Measurements from ENCODE around the gene ATP6AP2.
"Not testable (repeated sequence)": the region's sequence is repeated elsewhere in the genome, so short reads cannot be mapped to it uniquely, and the experiment has no call there.

Gene ATP6AP2

DNA sequence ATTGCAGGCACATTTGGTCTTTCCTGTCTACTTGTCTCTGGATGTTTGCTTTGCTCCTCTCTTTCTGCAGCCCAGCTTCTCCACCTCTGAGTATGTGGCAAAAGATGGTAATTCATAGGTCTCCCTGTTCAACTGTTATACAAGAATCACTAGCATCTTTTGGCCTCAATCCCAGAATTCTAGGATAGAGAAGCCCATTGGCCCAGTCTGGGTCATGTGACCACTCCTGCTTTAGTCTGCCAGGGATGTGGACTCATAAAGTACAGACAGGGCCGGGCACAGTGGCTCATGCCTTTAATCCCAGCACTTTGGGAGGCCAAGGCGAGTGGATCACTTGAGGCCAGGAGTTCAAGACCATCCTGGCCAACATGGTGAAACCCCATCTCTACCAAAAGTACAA, 5.4 kb upstream of the ATP6AP2 start:
- DNase-seq (ENCODE audit: low read depth in 2 of 2), result not testable (repeated sequence)

DNA sequence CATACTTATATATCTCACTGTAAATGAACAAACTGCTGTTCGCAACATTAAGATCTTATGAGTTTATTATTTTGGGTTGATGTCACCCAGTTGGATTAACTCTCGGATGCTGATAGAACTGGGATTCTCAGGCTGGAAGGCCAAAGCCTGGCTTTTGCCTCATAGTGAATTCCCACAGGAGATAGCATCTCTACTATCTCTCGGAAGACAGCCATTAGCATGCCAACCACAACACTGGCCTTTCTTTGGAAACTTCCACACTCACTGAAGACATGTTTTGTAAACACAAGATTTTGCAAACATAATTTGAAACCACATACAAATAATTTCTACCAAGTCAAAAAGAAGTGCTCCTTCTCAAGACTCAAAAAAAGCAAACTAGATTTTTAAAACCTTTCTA, 4.5 kb upstream of the ATP6AP2 start:
- no peak for DNase-seq (ENCODE audit: low read depth in 2 of 2)

DNA sequence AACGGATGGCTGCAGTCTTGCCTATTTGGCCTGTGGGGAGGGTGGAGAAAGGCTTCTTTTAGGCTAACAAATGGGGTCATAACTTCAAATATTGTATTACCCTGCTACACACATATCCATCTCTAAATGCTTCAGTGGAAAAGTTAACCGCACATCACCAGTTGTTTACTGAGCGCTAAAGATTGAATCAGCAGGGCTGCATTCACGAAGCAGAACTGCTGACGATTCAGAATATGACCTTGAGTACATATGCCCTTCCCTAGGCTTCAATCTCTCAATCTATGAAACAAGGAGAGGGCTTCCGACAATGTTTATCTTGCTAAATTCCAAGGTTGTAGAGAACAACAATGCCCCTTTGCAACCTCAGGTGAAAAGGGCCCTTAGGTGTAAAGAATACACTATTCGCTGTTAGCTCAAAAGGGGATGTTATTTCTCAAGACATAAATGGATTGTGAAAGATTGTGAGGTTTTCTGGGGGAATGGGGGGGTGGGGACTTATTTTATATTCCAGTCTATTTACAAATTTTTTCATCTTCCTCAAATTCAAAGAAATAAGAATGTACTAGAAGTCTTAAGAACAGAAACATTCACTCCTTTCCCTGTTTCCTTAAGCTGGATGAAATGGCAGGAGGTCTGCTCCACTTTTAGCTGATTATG, 2.6 kb upstream of the ATP6AP2 start:
- no peak for DNase-seq (ENCODE audit: low read depth in 2 of 2)

DNA sequence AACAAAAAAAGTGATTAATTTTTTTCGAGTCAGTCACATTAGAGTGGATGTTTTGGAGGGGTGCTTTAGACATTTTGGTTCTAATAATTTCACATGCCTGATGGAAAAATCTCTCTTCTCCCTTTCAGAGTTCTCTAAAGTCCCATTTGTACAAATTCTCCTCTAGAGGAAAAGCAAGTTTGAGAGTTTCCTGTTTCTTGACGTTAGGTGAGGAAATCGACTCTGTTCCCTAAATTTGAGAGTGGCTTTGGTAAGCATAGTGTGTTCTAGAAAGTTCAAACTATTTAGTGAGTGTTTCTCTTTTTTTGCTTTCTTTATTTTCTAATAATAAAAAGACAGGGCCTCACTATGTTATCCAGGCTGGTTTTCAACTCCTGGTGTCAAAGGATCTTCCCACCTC, 1.6 kb upstream of the ATP6AP2 start:
- DNase-seq (ENCODE audit: low read depth in 2 of 2), result no peak

DNA sequence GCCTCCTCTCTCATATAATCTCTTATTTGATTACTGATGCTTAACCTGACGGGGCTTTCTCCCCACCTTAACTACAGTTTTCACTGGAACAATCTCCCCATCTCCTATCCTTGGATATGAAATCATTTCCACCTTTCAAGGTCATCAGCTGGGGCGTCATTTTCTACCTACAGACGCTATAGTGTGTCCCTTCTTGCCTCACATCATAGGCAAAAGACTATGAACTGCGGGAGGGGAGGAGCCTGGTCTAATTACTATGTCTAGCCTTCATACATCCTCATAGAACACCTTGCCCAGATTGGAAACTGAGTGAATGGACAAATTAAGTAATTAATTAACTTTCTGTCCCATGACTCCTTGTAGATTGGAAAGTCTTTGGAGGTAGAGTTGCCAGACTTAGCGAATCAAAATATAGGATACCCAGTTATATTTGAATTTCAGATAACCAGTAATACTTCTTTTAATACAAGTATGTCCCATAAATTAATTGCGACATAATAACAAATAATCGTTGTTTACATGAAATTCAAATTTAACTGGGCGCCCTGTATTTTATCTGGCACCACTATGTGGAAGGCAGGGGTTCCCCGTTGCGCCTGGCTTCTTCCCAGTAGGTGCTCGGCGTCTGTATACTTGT, 752 bp upstream of the ATP6AP2 start:
- DNase-seq (ENCODE audit: low read depth in 2 of 2), result no peak

DNA sequence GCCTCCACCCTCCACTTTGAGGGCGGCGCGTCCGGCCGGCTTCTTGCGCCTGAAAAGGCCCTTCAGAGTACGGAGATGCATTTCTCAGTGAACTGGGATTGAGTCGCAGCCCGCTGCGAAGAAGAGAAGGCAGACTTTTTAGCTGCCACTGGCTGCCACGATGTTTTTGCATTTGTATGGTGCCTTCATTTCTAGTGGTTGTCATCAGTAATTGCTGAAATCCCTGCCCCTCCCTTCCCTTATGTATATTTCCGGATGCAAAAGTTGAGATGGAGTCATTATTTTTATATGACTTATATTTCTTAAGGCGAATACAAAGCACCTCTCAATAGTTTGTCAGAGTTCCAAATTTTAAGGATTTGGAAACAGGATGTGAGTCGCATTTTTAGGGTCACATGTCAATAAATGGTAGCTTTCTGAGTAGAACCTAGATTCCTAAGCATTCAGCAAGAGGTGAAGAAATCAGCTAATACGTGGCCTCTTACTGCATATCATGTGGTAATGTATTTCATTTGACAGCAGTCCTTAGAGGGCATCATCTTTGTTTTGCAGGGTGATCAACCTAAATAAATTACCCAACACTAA, 658 bp downstream of the ATP6AP2 start:
- no peak for DNase-seq (ENCODE audit: low read depth in 2 of 2)

DNA sequence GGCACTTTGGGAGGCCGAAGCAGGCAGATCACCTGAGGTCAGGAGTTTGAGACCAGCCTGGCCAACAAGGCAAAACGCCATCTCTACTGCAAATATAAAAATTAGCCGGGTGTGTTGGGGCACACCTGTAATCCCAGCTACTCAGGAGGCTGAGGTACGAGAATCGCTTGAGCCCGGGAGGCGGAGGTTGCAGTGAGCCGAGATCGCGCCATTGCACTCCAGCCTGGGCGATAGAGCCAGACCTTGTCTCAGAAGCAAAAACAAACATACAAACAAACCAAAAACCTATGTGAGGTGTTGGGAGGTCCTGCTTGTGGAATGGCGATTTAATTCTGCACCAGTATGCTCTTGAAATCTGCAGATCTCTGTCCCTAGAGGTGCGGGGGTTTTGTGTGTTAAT, 1.4 kb downstream of the ATP6AP2 start:
- DNase-seq (ENCODE audit: low read depth in 2 of 2), result not testable (repeated sequence)

DNA sequence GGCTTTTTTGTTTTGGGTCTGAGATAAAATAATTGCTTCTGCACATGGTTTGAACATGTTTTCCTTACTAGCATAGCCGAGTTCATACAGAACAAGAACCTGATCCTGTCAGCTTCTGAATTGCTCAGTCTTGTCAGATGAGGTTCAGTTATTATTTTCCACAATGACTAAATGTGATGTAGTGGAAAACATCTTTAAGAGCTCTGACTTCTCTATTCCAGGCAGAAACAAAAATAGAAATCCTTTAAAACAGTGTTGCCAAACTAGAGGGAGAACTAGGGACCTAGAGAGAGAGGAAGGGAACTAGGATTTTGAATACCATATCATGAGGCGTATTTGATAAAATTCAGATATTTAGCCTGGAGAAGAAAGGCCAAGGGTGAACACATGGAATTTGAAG, 2.0 kb downstream of the ATP6AP2 start:
- DNase-seq (ENCODE audit: low read depth in 2 of 2), result no peak

DNA sequence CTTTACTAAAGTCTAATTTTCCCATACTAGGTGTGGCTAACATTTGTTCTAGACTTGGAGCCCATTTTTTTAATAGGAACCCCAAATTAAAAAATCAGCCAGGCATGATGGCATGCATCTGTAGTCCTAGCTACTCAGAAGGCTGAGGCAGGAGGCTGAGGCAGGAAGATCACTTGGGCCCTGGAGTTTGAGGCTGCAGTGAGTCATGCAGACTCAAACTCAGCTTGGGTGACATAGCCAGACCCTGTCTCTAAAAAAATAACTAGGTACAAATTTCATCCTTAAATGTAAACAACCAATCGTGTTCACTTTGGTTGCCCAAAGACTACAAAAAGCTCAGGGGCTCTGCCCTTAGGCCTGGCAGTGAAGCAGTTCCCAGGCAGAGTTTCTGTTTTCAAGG, 6.9 kb downstream of the ATP6AP2 start:
- DNase-seq (ENCODE audit: low read depth in 2 of 2), result not testable (repeated sequence)

DNA sequence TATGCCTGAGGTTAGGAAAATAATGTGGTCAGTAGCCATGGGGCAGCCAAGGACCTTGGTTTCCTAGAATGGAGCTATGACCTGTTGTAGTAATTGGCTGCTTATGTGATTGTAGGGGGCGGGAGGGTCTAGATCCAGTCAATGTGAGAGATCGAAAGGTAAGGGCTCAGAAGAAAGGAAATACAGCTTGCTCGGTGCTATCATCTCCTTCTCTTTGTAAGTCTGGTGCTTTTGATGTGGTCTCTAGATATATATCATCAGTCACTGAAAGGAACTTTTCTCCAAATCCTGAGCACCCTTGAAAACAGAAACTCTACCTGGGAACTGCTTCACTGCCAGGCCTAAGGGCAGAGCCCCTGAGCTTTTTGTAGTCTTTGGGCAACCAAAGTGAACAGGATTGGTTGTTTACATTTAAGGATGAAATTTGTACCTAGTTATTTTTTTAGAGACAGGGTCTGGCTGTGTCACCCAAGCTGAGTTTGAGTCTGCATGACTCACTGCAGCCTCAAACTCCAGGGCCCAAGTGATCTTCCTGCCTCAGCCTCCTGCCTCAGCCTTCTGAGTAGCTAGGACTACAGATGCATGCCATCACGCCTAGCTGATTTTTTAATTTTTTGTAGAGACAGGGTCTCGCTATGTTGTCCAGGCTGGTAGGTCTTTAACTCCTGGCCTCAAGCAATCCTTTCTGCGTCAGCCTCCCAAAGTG, 9.0 kb downstream of the ATP6AP2 start:
- DNase-seq (ENCODE audit: low read depth in 2 of 2), result not testable (repeated sequence)

DNA sequence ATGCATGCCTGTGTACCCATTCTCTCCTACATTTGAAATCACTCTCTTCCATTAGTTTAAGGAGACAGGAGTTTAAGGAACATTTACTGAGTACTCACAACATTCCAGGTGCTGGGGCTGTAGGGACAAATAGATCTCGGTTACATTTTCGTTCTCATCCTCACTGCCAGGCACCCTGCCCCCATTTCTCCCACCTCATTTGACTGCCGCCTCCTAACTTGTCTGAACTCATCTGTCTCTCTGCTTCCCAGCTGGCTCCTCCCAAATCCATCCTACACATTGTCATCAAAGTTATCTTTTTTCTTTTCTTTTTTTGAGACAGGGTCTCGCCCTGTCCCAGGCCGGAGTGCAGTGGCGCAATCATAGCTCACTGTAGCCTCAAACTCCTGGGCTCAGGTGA, 22.7 kb downstream of the ATP6AP2 start:
- DNase-seq (ENCODE audit: low read depth in 2 of 2), result no peak

DNA sequence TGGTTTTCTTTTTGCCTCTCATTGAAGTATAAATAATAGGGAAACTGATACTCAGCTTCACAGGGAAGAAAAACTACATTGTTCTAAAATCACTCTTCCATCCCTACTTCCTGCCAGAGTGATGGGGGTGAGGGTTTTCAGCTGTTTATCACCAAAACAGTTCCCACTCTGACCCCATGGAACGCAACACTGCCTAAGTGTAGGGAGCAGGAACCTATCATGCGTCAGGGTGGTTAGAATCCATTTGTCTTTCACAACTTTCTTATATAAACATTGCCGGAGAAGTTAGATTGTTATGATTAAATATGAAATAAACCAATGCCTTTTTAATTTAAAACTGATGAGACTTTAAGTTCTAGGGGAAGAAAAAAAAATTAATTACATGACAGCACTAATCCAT, 26.6 kb downstream of the ATP6AP2 start:
- DNase-seq (ENCODE audit: low read depth in 2 of 2), result no peak

DNA sequence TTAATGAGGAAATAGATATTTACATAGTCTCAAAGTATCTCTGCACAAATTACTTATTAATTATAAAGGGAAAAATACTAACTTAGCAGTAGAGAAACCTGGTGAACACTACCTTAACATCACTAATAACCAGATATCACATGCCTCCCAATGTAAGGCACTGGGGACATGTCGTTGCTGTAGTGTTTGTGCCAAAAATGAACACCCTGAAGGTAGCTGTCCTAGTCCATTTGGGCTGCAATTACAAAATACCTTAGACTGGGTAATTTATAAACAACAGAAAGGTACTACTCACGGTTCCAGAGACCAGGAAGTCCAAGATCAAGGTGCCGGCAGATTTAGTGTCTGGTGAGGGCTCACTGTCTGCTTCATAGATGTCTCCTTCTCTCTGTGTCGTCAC, 31.7 kb downstream of the ATP6AP2 start:
- DNase-seq (ENCODE audit: low read depth in 2 of 2), result no peak

DNA sequence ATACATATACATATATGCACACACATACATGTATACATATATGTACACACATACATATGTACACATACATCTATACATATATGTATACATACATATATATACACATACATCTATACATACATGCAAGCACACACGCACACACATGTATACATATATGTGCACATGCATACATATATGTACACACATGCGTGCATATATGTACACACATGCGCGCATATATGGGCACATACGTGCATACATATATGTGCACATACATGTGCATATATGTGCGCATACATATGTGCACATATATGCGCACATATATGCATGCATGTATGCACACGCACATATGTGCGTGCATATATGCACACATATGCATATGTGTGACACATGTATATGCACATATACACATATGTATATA, 35.2 kb downstream of the ATP6AP2 start:
- no peak for DNase-seq (ENCODE audit: low read depth in 2 of 2)

DNA sequence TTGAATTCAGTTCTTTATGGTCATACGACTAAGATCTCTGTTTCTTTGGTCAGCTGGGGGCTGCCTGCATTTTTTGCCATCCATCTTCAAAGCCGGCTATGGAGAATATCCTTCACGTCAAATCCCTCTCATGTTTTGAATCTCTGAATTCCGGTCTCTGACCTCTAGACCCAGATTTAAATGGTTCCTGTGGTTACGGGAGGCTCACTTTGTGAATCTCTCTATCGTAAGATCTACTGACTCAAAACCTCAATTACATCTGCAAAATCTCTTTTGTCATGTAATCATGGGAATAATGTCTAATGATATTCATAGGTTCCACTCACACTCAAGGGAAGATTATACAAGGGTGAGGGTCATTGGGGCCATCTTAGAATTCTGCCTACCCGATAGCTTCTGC, 36.8 kb downstream of the ATP6AP2 start:
- no peak for DNase-seq (ENCODE audit: low read depth in 2 of 2)

DNA sequence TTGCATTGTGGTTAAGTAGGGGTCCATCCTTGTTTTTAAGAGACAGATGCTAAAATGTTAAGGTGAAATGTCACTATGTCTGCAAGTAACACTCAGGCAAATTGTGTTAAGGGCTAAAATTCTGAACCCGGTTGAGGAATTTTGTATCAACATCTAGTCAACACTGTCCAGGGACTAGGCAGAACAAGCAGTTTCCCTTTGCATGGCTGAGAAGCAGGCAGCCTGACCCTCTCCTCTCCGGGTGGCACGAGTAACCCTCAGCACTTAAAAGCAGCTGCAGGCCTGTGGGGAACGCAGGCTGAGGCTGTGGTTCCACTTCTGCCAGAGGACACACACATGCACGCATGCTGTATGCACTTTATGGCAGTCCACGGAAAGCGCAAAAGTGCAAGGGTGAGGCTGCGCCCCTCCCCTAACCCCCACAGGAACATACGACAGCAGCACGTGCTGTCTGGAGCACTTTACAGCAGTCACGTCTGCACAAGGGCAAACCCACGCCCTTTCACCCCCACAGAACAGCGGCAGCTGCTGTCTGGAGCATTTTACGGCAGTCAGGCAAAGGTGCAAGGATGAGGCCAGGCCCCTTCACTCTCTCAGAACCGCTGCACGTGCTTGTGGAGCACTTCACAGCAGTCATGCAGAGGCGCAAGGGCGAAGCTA, 41.8 kb downstream of the ATP6AP2 start:
- DNase-seq (ENCODE audit: low read depth in 2 of 2), result no peak

DNA sequence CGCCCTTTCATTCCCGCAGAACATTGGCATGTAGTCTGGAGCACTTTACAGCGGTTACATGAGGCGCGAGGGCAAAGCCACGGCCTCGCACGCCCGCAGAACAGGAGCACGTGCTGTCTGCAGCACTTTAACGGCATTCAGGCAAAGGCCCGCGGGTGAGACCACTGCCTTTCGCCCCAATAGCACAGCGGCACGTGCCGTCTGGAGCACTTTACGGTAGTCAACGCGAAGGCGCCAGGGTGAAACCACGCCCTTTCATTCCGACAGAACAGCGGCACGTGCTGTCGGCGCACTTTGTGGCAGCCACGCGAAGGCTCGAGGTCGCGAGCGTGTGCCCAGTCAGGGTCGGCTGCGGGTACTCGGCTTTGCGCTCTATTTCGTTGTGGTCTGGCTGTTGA, 42.4 kb downstream of the ATP6AP2 start, which contains the start of gene MPC1L:
Gene MPC1L, plus strand, starts transcription at position 290 of the 398 bp plus-strand sequence. CDS start 138 bp downstream, outside the sequence.
- DNase-seq (ENCODE audit: low read depth in 2 of 2), result no peak

DNA sequence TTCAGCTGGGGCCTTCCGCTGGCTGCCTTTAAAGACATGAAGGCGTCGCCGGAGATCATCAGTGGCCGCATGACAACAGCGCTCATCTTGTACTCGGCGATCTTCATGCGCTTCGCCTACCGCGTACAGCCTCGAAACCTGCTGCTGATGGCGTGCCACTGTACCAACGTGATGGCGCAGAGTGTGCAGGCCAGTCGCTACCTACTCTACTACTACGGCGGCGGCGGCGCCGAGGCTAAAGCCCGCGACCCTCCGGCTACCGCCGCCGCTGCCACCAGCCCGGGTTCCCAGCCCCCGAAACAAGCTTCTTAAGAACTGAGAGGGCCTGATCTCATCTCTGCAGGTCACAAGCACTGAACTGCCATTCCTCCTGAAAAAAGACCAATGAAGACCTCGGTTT, 42.9 kb downstream of the ATP6AP2 start:
- DNase-seq (ENCODE audit: low read depth in 2 of 2), result no peak

DNA sequence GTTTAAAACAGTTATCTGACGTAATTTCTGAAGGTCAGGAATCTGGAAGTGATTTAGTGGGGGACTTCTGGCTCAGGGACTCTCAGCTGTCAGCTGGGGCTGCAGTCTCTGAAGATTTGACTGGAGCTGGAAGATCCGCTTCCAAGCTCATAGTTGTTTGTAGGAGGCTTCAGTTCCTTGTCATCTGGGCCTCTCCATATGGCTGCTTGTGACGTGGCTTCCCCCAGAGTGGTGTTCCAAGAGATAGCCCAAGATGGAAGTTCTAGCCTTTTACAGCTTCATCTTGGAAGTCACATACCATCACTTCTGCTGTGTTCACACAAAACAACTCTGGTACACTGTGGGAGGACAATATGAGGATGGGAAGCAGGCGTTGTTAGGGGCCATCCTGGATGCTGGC, 44.5 kb downstream of the ATP6AP2 start:
- no peak for DNase-seq (ENCODE audit: low read depth in 2 of 2)

DNA sequence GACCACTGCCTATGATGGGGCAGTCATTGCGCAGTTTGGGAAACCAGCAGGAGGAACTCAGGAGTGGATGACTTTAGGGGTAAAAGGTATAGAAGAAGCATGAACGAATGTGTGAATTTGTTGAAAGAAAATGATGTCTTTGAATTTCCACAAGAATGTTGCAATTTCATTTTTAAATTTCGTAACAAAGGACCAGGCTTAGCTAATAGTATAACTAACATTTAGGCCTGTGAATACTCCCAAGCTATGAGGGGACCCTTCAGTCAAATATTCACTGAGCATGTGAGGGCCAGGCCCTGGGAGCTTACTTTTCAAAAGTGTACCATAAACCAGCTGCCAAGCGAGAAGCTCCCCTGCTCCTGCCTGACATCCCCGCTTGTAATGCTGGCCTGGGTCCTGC, 47.7 kb downstream of the ATP6AP2 start:
- DNase-seq (ENCODE audit: low read depth in 2 of 2), result no peak

DNA sequence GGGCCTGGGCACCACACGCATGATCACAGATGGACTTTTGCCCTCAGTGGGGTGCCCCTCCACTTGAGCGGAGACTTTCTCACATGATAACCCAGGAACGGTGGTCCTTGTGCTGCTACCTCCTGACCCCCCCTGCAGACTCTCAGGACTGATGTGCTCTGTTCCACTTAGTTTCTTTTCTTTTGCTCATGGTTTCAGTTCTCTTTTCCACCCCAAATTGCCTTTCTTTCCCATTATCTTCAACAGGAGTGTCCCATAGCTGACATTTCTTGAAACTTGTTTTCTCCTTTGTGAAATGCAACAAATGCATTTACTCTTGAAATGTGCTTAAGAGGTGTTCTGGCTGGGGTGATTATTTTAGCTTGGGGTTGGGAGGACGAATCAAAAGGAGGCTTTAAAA, 51.4 kb downstream of the ATP6AP2 start:
- DNase-seq (ENCODE audit: low read depth in 2 of 2), result no peak

DNA sequence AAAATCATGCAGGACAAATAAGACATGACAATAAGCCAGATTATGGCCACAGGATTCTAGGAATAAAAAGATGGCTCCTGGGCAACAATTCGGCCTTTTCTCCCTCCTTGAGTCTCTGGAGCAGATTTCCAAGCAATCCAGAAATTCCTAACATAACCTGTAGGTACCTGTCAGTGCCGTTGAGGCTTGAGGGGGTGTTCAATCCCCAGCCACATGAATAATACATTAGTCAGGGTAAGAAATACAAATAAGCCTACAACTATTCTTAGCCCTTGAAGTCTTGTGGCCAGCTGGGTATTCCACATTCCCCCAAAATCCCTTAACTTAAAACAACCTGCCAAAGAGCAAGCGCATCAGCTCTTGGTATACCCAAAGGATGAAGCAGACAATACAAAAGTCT, 56.9 kb downstream of the ATP6AP2 start:
- no peak for DNase-seq (ENCODE audit: low read depth in 2 of 2)
